GM12892 (cell line): ENCODE results near the gene ATP6V0A1.

Experiments used
- POLR2AphosphoS5 ChIP-seq: IDR thresholded peaks from 2 replicates; pipeline ENCODE4 v1.6.1; 2011; ENCODE audit warnings: low read depth, low read length, control low read depth
- TAF1 ChIP-seq: IDR thresholded peaks from 2 replicates; pipeline ENCODE4 v1.6.1; 2011; ENCODE audit warnings: low read depth, mild to moderate bottlenecking, control low read depth, low read length, borderline replicate concordance

DNA sequence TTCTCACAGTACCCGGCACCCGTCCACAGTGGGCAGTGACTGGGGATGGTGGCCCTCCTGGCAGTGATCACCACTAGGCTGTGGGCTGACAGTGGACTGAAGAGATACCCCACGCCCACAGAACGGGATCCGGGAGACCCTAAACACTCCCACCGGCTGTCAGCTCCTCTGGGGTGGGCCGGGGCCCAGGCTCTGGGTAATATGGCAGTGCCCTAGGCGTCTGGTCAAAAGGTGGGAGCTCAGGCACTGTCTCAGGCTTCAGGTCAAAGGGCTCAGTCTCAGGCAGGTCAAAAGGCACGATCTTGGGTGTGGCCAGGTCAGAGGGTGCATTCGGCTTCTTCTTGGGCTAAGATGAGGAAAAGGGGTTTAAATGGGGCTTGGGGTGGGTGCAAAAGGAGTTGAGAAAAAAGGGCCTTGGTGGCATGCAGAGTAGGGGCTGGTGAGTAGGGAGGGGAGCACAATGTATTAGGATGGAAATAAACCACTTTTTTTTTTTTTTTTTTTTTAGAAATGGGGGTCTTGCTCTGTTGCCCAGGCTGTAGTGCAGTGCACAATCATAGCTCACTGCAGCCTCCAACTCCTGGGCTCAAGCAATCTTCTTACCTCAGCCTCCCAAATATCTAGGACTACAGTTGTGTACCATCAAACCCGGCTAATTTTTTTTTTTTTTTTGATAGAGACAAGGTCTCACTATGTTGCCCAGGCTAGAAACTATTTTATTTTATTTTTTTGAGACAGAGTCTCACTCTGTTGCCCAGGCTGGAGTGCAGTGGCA, 46.6 kb upstream of the ATP6V0A1 start:
- TF ChIP-seq POLR2AphosphoS5: no peak
- TF ChIP-seq TAF1: no peak
